NAMALWA (cell line): ENCODE measurements around the gene PHF3.
"Not testable (repeated sequence)": the region's sequence is repeated elsewhere in the genome, so short reads cannot be mapped to it uniquely, and the experiment has no call there.

ENCODE experiments used
- DNase-seq: peaks from one replicate; pipeline ENCODE4 v3.0.0-alpha.2; 2015; ENCODE audit warnings: low spot score

Gene PHF3

DNA sequence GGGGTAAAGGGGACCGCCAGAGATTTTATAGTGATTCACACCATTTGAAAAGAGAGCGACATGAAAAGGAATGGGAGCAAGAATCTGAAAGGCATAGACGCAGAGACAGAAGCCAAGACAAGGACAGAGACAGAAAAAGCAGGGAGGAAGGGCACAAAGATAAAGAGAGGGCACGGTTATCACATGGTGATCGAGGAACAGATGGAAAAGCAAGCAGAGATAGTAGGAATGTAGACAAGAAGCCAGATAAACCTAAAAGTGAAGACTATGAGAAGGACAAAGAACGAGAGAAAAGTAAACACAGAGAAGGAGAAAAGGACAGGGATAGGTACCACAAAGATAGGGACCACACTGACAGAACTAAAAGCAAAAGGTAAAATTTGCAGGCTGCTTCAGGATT, 77.7 kb downstream of the PHF3 start:
- no peak for DNase-seq

- no peak for DNase-seq
These were observed 78.5 kb downstream of the PHF3 start for GRCh38 chr6:63714091-63714490.

DNA sequence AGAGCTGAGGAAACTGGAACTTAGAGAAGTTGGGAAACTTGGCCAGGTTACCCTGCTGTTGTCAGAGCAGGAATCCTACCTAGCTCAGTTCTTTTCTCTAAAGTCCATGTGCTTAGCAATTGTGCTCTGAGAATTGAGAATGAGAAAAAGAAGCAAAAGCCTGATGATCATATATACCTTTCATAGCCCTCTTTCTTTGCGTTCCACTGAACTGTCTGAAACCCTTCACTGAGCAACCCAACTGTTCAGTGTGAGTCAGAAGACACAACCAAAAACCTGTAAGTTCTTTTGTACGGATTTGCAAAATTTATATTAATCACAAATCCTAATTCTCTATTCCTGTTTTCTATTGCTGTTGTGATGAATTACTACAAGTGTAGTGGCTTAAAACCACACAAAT, 80.6 kb downstream of the PHF3 start:
- no peak for DNase-seq

DNA sequence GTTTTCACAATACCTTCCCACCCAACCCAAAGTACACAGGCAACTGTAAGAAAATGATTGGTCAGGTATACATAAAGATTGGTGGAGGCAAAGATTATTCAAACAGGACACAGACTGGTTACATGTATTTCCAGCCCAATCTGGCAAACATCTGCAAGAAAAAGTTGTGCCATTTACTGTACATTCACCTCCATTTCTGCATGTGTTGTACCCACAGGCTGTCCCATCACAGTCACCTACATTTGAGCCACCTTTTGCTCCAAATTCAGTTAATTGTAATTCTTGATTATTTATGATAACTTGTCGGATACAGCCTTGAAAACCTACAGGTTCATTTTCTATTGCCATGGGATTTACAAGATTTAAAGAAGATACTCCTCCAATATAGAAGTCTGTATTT, 85.6 kb downstream of the PHF3 start:
- no peak for DNase-seq

DNA sequence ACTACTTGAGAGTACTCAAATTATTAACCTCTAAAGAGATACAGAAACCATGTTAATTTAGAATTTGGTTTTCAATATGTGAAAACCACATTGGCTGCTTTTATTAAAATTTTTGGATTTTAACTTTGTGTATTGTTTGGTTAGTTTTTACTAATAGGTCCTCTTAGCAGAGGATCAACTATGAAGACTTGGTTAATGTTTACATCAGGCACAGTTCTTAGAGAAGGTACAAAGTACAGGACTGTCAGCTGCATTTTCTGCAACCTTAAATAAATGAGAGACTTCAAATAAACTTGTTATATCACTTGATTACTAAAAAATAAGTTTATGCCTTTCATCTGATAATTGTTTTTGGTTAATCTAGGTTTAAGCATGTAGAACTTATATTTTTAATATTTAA, 89.1 kb downstream of the PHF3 start:
- DNase-seq = no peak

- DNase-seq = no peak
These were observed 94.7 kb downstream of the PHF3 start for GRCh38 chr6:63730311-63730710.

- no peak for DNase-seq
These were observed 96.3 kb downstream of the PHF3 start for GRCh38 chr6:63731930-63732329.

DNA sequence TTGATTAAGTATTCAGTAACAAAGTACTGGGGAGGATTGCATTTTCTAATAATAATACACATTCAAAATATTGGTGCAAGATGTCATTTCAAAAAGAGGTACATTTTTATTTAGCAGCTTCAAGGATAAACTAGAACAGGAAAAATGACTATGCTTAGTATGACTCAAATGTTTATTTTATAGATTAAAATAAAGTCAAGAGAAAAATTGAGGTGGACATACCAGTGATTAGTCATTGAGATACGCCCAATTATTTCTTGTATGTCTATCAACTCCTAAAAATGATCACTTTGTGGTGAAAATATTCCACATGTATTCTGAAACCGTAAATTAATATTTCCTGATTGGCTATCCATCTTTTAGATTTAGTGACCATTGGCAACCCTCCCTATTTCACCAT, 96.7 kb downstream of the PHF3 start:
- DNase-seq = no peak

- DNase-seq = no peak
These were observed 99.3 kb downstream of the PHF3 start for GRCh38 chr6:63734923-63735322.

GRCh38 chr6:63738190-63738589, 102.6 kb downstream of the PHF3 start:
- DNase-seq = not testable (repeated sequence)

DNA sequence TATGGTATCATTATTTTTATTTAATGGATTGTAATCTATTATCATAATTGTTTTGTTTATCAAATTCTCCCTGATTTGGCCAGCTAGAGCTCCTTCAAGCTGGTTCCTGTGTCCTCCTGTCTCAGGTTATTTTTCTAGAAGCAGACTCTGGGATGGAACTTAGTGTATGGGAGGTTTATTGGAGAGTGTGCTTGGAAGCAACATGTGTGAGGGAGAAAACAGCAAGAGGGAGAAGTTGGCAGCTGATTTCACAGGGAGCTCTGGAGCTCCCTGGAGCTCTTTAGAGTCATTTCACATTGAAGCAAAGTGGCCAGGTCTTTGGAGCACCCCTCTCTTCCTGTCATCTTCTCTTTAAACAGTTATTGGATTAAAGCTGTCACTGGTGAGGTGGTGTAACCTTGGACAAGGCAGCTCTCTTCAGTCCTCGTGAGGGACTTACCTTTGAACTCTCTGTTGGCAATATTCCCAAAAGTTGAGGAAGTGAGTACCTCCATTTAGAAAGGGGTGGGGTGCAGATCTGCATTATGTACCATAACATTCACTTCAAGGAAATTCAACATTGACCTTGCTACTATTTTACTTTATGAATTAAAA, 103.6 kb downstream of the PHF3 start:
- no peak for DNase-seq

DNA sequence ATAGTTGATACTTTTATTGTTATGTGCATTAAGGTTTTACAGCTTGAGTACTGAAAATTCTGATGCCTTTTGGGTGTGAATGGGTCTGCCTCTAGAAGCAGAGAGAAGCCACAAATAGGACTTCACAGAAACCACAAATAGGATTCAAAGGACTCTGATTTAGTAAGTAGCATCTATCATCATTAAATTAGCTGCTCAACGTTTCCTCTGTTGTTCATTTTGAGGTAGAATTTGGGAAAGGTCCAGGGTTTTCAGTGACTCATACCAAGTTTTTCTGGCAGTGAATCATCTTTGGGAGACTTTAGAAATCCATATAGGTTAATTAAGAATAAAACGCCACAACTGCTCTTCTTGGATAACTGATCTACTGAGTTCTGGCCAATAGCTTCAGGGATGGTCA, 105.1 kb downstream of the PHF3 start:
- no peak for DNase-seq

DNA sequence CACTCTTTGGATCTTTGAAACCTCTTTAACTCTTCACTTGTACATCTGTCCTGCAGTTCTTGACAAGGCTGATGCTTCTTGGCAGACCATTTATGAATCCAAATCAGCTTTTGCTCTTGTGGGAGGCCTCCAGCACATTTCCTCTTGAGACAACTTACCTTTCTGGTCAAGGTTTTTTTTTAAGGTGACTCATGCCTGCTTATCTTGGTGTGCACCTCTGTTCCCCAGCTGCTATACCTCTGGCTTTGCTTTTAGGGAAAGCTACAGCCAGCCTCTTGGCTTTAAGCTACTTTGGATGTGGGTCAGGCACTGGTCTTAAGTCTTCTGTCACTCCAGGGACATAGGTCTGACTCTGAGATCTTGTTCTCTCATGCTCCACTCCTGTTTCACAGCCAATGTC, 106.5 kb downstream of the PHF3 start:
- no peak for DNase-seq

DNA sequence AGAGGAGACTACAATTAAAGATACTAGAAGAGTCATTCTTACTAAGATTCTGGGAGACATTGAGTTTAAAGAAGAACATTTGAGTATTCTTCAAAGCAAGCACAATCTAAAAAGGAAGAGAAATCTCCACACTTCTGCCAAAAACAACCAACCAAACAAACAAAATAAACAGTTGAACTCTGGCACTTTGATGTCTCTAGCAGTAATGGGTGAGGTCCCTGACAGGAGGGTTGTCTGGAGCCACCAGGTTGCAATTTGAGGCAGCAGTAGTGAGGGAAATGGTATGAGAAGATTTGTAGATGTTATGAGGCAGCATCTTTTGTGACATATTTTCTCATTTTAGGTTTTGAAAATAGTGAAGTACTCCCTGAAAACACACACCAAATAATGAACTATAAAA, 108.1 kb downstream of the PHF3 start:
- no peak for DNase-seq

GRCh38 chr6:63744810-63745209, 109.2 kb downstream of the PHF3 start:
- DNase-seq = no peak

GRCh38 chr6:63745784-63746183, 110.2 kb downstream of the PHF3 start:
- DNase-seq = no peak

DNA sequence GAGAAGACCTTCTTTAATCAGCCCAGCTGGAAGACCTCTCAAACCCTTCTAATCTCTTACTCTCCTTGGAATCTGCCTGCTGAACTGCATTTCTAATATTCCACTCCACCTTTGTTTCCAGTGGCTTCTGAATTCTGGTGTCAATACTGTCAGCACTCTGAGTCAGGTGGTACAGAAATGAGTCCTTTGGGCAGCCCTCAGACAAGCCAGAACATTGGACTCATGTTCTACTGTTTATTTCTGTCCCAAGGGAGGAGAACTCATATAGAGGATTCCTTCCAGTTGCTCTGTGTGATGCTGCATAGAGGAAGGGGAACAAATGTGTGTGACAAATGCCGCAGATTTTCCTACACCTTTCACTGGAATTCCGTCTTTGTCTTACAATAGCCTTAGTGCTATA, 114.8 kb downstream of the PHF3 start:
- no peak for DNase-seq

DNA sequence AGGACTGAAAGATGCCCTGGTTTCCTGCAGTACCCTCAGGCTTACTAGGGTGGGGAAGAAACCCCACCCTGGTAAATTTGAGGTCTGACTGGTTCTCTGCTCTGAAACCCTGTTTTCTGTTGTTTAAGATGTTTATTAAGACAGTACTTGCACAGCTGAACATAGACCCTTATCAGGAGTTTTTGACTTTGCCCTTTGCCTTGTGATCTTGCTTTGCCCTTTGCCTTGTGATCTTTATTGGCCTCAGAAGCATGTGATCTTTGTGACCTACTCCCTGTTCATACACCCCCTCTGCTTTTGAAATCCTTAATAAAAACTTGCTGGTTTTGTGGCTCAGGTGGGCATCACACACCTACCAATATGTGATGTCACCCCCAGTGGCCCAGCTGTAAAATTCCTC, 121.7 kb downstream of the PHF3 start:
- DNase-seq = not testable (repeated sequence)

DNA sequence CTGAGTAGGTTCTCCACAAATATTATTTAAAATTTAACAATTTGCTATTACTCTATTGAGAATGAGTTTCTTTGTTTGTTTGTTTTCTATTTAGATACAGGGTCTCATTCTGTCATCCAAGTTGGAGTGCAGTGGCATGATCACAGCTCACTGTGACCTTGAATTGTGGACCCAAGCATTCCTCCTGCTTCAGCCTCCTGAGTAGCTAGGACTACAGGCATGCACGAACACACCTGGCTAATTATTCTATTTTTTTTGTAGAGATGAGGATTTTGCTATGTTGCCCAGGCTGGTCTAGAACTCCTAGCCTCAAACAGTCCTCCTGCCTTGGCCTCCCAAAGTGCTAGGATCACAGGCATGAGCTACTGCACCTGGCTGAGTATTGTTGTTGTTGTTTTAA, 122.2 kb downstream of the PHF3 start:
- DNase-seq = no peak

DNA sequence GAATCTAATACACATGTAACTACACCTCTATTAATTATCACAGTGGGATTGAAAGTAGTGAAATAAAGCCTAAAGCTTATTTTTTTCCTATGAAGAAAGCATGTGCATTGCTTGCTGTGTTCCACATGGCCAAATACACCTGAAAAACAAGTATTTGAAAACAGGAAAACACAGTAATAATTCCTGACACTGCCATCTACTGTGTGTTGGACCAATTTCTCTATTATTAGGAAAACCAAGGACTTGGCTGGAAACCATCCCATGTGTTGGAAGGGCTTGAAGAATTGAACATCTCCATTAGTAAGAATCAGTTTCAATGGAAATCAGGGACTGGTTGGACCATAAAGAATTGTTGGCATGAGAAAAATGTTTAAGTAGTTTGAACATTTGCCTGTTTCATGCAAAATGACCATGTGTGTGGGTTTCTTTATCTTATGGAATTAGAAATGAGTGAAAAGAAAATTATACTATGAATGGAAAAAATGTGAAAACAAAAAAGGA, 124.1 kb downstream of the PHF3 start:
- DNase-seq = no peak

GRCh38 chr6:63760199-63760598, 124.6 kb downstream of the PHF3 start:
- no peak for DNase-seq

DNA sequence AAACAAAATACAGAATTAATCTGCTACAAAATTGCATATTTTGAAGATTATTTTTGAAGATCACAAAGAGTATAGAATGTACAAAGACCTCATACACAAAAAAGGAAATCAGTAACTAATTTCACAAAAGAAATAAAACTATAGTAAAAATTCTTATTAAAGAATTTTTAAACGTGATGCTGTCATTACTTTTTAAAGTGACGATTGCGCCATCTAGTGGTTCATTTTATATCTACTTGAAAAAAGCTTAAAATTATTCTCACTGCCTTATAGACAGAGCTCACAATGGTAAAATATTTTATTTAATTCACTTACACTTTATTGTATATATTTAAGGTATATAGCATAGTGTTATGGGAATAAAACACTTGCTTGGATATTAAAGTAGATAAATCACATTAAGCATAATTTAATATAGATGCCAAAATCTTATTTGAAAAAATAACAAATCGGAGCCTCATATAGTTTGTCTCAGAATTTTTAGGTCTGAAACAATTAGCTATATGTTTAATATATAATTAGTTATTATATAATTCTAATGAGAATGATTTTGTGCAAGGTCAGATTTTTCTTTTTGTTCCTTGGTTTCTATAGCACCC, 128.8 kb downstream of the PHF3 start:
- DNase-seq = peak; percentile 69
